ENCODE measurements around the gene MRPS22. TPM values are rescaled to one million over a fixed set of nuclear protein-coding genes. Genes with fewer than 3 reads are reported as not detected.

Gene MRPS22
- total RNA-seq, 1 experiment from 2014 or later, result 45.7 TPM

GRCh38 chr3:139394116-139394515 lies 50.3 kb downstream of the MRPS22 start:
- Histone ChIP-seq H2BK12ac (ENCODE audit: insufficient read length, low read depth, low read length) (no peak overlapping the region), H3K18ac (ENCODE audit: insufficient read length, low read depth, low read length) (no peak overlapping the region), H3K79me2 (ENCODE audit: insufficient read depth, low read length) (no peaks in the 10 kb centered on the region; the same call in 1 of the 2 replicates), H4K5ac (ENCODE audit: insufficient read length, low read depth, low read length) (no peak overlapping the region), H4K8ac (replicated peaks; ENCODE audit: insufficient read length, low read depth, low read length) (no peak overlapping the region), H3T11ph (ENCODE audit: low read length) (no peak overlapping the region), H3K56ac (ENCODE audit: insufficient read length, low read depth, low read length) (no peak overlapping the region), H2BK15ac (ENCODE audit: low read depth, low read length) (no peak overlapping the region), H2BK120ac (ENCODE audit: low read depth, low read length, poor library complexity, severe bottlenecking) (no peak overlapping the region), H3K14ac (ENCODE audit: insufficient read depth, low read length) (no peak overlapping the region), H3K23me2 (ENCODE audit: insufficient read length, low read depth, low read length, poor library complexity, severe bottlenecking) (no peaks in the 10 kb centered on the region), H3K4me2 (ENCODE audit: insufficient read depth, insufficient read length, low read length) (no peak overlapping the region), H2AK5ac (ENCODE audit: insufficient read length, low read length) (no peak overlapping the region), H3K9me3 (ENCODE audit: control insufficient read depth, low read depth, low read length) (no peaks in the 10 kb centered on the region), H3K79me1 (ENCODE audit: insufficient read depth, low read depth, low read length, poor library complexity, severe bottlenecking) (no peaks in the 10 kb centered on the region), H3K27me3 (ENCODE audit: insufficient read depth, low read length) (no peaks in the 10 kb centered on the region), H4K20me1 (ENCODE audit: control insufficient read depth, insufficient read depth, insufficient read length) (no peaks in the 10 kb centered on the region), H3K23ac (ENCODE audit: insufficient read length, low read depth, low read length) (no peak overlapping the region), H3K9ac (ENCODE audit: extremely low read depth, insufficient read length, low read length) (no peak overlapping the region), H2AFZ (ENCODE audit: low read length) (no peak overlapping the region), H2BK5ac (ENCODE audit: insufficient read length, low read length) (no peak overlapping the region), H4K91ac (ENCODE audit: insufficient read length, low read depth, low read length) (no peak overlapping the region), H3K27ac (ENCODE audit: insufficient read length, low read depth, low read length) (no peak overlapping the region), H2BK20ac (ENCODE audit: low read depth, low read length, poor library complexity, severe bottlenecking) (no peak overlapping the region), H3K4me1 (ENCODE audit: insufficient read depth, low read length) (no peaks in the 10 kb centered on the region), H3K4ac (ENCODE audit: low read depth, low read length) (no peak overlapping the region)
- Mint-ChIP-seq H3K9me3 (no peaks in the 10 kb centered on the region; a peak in 1 of 5 replicates), H3K27me3 (ENCODE audit: low read depth) (peaks cover 2% of the 10 kb centered on the region; the same call in 1 of the 2 replicates), H3K4me3 (no peak overlapping the region), H3K27ac (no peak overlapping the region), H3K4me1 (peaks cover 6 to 10% of the 10 kb centered on the region in 2 experiments; a peak in 1 of 4 replicates), H3K36me3 (ENCODE audit: insufficient read depth in 1 of 3, low read depth in 3 of 3) (no peaks in the 10 kb centered on the region)
- DNase-seq, result no peak
- no peak for TF ChIP-seq CTCF (conservative IDR thresholded peaks at IDR 0.05)

All from H9 (cell line).